ENCODE results near the gene DNASE2.

The DNASE2 gene

DNA sequence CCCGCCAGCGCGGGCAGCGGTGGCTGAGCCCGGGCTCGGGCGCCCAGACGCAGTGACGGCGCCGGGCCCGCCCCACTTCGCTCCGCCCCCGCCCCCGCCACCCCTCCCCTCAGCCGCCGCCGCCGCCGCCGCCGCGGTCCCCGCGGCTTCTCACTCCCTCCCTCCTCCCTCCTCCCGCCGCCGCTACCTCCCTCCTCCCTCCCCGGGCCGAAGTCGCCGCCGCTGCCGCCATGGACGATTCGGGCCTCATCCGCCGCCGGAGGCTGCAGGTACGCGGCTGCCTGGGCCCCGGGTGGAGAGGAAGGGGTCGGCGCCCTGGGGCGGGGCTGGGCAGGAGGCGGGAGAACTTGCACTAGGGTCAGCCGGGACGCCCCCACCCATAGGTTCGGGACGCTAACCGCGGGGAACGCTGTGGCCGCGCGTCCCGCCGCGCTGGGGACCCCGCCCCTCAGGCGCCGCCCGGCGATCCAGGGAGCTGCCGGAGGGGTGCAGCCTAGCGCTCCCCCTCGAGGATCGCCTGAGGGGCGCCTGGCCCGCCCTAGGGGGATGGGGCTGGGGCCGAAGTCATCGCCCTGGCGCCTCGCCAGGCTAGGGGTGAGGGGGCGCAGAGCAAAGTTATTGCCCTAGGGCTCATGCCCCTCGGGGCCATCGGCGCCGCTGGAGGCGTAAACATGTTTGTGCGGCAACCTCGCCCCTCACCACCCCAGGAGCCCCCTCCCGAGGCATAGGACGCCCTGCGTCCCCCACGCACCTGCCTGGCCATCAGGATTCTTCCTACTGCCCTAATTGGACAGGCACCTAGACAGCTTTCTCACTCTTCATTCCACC is 47.3 kb downstream of the DNASE2 start:
- in situ Hi-C loops (cut with MboI; ENCODE audit: low pct_unique_long_range_greater_than_20kb, low sequenced_read_pairs, unreplicated experiment): no loop called here
- TF ChIP-seq, protein P1, sequence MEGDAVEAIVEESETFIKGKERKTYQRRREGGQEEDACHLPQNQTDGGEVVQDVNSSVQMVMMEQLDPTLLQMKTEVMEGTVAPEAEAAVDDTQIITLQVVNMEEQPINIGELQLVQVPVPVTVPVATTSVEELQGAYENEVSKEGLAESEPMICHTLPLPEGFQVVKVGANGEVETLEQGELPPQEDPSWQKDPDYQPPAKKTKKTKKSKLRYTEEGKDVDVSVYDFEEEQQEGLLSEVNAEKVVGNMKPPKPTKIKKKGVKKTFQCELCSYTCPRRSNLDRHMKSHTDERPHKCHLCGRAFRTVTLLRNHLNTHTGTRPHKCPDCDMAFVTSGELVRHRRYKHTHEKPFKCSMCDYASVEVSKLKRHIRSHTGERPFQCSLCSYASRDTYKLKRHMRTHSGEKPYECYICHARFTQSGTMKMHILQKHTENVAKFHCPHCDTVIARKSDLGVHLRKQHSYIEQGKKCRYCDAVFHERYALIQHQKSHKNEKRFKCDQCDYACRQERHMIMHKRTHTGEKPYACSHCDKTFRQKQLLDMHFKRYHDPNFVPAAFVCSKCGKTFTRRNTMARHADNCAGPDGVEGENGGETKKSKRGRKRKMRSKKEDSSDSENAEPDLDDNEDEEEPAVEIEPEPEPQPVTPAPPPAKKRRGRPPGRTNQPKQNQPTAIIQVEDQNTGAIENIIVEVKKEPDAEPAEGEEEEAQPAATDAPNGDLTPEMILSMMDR (IDR thresholded peaks at IDR 0.05; ENCODE audit: extremely low read depth, insufficient read depth, missing control alignments): no peak
- peak; percentile 82 for DNase-seq (ENCODE audit: low spot score)

GRCh38 chr19:12833418-12833737 is 47.9 kb downstream of the DNASE2 start:
- in situ Hi-C loops (cut with MboI; ENCODE audit: low pct_unique_long_range_greater_than_20kb, low sequenced_read_pairs, unreplicated experiment): no loop called here
- DNase-seq (ENCODE audit: low spot score): no peak
- TF ChIP-seq, protein P1 (IDR thresholded peaks at IDR 0.05; ENCODE audit: extremely low read depth, insufficient read depth, missing control alignments): no peak

- in situ Hi-C loops (cut with MboI; ENCODE audit: low pct_unique_long_range_greater_than_20kb, low sequenced_read_pairs, unreplicated experiment): no loop called here
- TF ChIP-seq, protein P1 (IDR thresholded peaks at IDR 0.05; ENCODE audit: extremely low read depth, insufficient read depth, missing control alignments): no peak
Observed at GRCh38 chr19:12828494-12828893, 52.8 kb downstream of the DNASE2 start.

DNA sequence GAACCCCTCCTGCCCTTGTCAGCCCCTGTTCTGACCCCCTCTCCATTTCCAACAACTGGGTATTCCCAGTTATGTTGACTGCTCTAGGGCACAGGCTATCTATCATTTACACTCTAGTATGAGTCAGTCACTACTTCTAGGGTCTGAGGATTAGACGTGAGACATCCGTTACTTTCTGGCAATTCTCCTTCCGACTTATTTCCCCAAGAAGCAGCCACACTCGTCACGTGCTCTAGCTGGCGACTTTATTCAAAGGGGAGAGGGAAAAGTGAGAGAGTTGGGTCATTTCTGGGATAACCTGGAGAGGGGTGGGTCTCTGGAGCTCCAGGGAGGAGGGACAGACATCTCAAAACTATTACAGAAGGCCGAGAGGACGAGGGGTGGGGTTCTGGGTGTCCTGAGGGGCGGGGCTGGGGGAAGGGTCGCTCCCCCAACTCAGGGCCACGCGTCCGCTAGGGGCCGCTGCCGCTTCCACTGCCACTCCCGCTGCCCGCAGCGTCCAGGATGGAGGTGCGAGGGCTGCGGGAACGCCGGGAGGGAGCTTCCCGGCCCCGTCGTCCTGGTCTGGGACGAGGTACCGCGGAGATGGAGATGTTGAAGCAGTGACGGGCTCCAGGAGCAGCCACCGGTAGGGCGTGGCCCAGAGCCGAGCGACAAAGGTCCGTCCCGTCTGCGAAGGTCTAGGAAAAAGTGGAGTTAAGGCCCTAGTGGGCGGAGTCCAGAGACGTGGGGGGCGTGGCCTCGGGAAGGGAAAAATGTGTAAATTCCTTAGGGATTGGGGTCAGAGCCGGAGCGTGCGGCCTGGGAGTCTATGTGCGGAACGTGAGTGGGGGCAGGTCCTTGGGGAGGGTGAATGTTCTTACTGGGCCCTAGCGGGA is 55.8 kb downstream of the DNASE2 start:
- no peak for DNase-seq (ENCODE audit: low spot score)
- in situ Hi-C loops (cut with MboI; ENCODE audit: low pct_unique_long_range_greater_than_20kb, low sequenced_read_pairs, unreplicated experiment): no loop called here

More at GRCh38 chr19:12828494-12828893, 52.8 kb downstream of the DNASE2 start:
- DNase-seq (ENCODE audit: low spot score): peak; percentile 71

More for the DNA sequence above, 55.8 kb downstream of the DNASE2 start:
- TF ChIP-seq, protein P1 (IDR thresholded peaks at IDR 0.05; ENCODE audit: extremely low read depth, insufficient read depth, missing control alignments): peak; percentile 37
